HG02678 (cell line): Measurements from ENCODE around the gene ACP5.
A peak's percentile ranks its signal among the peaks of the same experiment; 100 is the strongest.

Experiments
- ATAC-seq: cut with Tn5 transposase; IDR thresholded peaks from one replicate; pipeline ENCODE4 v1.9.1; 2021; ENCODE audit warnings: mild to moderate bottlenecking, moderate library complexity; ENCODE audit not compliant: unreplicated experiment

Gene ACP5

DNA sequence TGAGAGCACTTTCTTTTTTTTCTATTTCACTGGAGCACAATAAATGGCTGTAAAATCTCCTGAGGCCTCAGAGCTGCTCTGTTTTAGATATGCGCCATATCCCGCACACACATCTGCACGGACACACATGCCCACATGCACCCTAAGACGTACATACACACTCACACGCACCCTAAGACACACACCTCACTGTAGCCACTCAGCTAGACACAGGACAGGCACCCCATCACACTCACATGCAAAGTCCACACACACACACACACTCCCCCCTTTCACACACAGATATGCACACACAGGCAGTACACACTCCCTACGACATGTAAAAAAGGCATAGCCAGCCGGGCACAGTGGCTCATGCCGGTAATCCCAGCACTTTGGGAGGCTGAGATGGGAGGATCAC, 27.2 kb downstream of the ACP5 start:
- ATAC-seq, result no peak

DNA sequence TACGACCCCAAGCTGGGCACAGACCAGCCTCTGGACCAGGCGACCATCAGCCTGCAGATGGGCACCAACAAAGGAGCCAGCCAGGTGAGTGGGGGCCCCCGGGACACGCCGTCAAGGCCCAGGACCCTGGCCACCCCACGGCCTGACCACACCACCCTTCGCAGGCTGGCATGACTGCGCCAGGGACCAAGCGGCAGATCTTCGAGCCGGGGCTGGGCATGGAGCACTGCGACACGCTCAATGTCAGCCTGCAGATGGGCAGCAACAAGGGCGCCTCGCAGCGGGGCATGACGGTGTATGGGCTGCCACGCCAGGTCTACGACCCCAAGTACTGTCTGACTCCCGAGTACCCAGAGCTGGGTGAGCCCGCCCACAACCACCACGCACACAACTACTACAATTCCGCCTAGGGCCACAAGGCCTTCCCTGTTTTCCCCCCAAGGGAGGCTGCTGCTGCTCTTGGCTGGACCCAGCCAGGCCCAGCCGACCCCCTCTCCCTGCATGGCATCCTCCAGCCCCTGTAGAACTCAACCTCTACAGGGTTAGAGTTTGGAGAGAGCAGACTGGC, 28.0 kb downstream of the ACP5 start:
- no peak for ATAC-seq

DNA sequence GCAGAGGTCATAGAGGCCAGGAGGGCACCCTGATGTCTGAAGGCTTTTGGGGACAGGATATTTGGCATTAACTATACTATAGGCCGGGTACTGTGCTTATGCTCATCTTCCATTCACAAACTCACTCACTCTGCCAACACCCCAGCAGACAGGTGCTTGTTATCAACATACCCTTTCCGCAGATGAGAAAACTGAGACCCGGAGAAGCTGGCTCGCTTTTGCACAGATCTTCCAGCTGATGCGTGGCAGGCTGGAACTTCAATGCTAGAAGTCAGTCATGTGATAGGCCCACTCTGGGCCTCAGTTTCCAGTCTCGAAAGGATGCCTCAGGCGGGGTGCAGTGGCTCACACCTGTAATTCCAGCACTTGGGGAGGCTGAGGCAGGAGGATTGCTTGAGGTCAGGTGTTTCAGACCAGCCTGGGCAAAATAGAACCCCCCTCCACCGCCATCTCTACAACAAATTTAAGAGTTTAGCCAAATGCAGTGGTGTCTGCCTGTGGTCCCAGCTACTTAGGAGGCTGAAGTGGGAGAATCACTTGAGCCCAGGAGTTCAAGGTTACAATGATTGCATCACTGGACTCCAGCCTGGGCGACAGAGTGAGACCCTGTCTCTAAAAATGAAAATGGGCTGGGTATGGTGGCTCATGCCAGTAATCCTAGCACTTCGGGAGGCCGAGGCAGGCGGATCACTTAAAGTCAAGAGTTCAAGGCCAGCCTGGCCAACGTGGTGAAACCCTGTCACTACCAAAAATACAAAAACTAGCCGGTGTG, 29.3 kb downstream of the ACP5 start:
- ATAC-seq, result no peak

DNA sequence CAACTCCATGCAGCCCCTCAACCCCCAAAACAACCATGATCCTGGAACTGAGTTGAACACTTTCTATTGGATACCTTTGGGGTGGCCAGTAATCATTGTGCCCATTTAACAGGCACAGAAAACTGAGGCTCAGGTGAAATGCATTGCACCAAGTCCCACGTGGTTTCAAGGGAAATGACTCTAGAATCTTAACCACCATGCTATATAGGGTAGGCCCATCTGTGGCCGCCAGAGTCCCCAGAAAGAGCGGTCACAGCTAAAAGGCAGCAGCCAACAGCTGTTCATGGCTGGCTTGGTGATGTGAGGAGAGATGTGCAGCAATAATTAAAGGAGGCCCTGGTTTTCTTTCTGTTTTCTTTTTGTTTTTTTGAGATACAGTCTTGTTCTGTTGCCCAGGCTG, 36.2 kb downstream of the ACP5 start:
- no peak for ATAC-seq

DNA sequence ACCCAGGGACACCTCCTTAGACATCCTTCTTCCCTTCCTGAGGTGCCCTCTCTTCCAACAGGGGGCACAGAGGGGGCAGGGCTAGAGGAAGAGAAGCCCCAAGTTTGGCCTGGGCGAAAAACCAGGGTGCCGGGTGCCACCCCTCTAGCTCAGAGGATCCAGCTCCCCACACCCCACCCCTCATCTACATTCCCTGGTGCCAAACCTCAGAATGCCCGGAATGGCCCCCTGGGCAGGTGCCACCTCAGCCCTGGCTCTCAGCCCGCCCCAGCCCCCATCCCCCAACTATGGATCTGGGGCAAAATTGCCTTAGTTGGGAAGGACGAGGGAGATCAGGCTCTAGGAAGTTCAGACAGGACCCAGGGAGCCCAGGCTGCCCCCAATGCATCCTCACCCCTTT, 36.8 kb downstream of the ACP5 start:
- ATAC-seq, result no peak

DNA sequence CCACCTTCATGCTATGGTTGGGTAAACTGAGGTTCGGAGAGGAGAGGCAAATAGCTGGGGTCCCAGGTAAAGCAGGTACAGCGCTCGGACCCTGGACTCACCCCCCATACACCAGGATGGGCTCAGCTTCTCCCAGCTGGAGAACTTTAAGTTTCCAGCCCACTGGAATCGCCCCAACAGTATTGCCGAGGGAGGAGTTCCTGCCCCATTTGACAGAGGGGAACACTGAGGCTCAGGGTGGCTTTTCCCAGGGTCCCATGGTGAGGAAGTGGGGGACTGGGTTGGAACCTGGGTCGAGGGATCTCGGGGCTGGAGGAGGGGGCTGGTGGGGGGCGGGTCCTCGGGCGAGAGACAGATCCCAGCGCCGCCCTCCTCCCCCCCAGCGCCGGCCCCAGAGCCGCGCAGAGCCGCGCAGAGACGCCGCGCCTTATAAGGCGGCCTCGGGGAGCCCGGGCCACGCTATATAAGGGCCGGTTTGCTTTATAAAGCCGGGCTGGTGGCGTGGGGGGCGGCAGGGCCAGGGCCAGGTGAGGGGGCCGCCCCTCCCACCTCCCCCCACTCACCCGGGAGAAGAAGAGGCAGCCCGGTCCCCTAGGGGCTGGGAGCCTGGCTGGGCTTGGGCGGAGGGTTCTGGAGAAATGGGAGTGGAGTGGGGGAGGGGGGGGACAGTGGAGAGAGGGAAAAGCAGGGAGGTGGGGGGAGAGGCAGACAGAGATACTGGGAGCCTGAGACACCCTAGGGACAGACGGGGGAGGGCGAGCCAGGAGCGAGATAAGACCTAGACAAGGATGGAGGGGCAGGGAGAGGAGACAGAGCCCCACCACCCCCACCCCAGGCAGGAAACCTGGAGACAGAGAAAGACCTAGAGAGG, 37.7 kb downstream of the ACP5 start:
- no peak for ATAC-seq

DNA sequence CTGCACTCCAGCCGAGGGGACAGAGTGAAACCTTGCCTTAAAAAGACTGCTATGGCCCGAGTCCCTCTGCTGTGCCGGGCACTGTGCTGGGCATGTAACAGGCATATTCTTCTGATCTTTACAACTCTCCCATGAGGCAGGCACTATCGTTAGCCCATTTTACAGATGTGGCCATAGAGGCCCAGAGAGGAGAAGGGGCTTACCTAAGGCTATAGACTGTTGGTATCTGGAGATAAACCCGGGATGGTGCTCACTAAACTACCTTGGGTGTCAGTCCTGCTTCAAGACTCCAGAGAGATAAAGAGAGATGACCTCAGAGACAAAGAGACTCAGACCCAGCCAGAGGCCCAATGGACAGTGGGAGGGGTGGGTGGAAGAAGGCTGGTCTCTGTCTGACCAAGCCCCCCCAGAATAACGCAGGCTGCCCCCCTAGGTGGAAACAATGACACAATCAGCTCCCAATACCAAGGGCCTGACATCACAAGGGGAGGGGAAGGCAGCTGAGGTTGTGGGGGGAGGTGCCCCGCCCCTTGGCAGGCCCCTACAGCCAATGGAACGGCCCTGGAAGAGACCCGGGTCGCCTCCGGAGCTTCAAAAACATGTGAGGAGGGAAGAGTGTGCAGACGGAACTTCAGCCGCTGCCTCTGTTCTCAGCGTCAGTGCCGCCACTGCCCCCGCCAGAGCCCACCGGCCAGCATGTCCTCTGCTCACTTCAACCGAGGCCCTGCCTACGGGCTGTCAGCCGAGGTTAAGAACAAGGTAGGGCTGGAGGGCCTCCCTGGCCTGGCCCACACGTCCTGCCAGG, 39.0 kb downstream of the ACP5 start, which contains the start of gene CNN1:
Gene CNN1 (plus strand): TSS at position 620 of the 805 bp plus-strand sequence. CDS start 77 bp downstream, at position 697.
- ATAC-seq, result no peak

DNA sequence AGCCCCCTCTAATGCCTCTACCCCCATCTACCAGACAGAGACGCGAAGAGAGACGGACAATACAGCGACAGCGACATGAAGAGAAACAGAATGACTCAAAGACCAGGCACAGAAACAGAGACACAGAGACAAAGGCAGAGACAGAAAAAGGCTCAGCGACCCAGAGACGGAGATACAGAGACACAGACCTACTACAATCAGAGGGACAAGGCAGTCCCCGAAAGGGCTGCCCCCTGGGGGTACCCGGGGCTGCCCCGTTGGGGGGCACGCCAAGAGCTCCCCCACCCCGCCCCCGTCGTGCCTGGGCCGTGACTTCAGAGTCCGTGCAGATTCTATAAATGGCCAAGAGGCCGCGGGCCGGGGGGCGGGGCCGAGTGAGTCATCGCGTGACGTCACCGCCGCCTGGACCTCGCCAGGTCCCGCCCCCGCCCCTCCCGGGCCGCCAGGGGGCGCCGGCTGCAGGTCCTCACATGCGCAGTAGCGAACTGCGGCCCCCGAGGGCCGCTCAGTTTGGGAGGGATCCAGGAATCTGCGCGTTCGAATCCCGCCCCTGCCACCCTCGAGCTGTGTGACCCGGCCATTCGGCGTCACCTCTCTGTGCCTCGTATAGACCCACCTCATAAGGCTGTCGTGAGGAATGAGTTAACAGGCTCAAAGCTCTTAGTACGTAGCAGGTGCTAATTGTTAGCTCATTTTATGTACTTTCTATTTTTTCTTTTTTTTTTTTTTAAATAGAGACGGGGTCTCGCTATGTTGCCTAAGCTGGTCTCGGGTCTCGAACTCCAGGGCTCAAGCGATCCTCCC, 41.5 kb downstream of the ACP5 start:
- no peak for ATAC-seq

DNA sequence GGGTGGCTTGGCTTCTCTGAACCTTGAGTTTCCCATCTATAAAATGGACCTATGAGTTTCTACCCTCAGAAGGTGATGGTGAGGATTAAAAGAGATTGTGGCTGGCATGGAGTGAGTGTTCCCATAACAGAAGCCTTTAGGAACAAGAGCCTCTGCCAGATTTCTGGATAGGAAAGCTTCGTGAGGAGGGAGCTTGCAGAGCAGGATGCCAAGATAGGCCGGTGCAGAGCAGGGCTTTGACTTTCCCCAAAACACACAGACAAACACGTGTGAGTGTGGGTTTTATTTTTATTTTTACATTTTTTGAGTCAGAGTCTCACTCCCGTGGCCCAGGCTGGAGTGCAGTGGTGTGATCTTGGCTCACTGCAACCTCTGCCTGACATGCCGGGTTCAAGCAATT, 42.5 kb downstream of the ACP5 start:
- ATAC-seq, result no peak

DNA sequence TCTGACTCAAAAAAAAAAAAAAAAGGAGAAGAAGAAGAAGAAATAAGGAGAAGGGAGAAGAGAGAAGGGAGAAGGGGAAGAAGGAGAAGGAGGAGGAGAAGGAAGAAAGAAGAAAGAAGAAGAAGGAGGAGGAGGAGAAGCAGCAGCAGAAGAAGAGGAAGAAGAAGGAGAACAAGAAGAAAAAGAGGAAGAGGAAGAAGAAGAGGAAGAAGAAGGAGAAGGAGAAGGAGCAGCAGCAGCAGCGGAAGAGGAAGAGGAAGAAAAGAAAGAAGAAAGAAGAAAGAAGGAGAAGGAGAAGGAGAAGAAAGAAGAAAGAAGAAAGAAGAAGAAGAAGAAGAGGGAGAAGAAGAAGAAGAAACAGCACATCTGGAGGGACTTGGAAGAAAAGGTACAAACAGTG, 42.9 kb downstream of the ACP5 start:
- ATAC-seq, result no peak

DNA sequence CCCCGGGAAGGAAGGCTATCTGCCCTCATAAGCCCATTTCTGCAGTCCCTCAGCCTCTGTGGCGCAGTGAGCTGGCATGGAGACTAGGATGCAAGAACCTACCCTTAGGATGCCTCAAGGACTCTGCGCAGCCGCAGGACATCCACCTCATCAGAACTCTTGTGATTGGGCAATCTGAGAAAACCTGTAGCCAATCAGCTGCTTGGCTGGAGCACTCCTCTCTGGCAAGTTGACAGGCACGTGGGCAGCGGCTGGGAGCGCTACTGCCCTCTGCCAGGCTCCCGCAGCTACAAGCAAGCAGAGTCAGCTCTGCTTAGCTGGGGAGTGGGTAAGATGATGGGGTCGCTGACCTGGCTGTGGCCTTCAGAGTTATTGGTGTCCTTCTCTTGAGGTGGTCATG, 47.0 kb downstream of the ACP5 start:
- no peak for ATAC-seq

DNA sequence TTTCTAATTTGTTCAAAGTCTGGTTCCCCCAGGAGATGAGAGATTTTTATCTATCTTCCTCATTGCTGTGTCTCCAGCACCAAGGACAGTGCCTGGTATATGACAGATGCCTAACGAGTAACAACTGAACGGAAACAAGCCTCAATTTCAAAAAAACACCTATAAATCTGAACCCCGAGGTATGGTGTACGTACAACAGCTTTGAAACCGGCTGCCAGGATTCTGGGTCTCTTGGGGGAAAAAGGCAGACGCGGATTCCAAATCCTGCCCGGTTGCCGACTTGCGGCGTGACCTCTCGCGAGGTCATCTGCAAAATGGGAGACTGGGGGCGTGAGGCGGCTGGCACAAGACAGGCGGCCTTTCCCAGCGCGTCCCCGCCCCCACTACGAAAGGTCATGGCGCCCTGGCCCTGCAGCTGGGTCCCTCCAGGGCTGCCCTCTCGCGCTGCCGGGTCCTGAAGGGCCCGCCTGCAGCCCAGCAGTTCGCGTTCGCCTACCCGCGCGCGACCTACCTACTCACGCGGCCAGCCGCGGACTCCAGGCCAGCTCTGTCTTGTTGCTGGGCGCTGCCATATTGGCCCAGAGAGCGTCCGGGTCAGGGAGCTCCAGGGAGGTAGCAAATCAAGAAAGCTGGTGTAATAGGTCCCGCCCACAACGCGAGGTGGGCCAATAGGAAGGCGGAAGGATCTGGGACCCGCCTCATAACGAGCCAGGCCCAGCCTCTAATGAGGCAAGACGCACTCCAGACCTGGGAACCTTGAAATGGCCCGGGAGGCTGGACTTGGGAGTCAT, 48.7 kb downstream of the ACP5 start, which contains the start of gene ECSIT:
Gene ECSIT (minus strand): TSS at position 584 of the 791 bp plus-strand sequence. CDS start 9,964 bp downstream, outside the sequence.
- ATAC-seq, result peak; percentile 98
